GM06990 (cell line): ENCODE data around the gene THPO.

ENCODE experiments used
- DNase-seq: peaks from one replicate; pipeline ENCODE4 v3.0.0-alpha.2; 2011; ENCODE audit not compliant: insufficient read length; ENCODE audit errors: extremely low read depth
- H3K27me3 ChIP-seq: replicated peaks from 2 replicates; pipeline ENCODE4 v1.6.0; 2011; ENCODE audit warnings: low read length; ENCODE audit not compliant: control insufficient read depth, insufficient read depth
- H3K36me3 ChIP-seq: 2 replicates; pipeline ENCODE4 v1.5.1; 2011; ENCODE audit warnings: low read length; ENCODE audit not compliant: control insufficient read depth, insufficient read depth
- H3K4me3 ChIP-seq: replicated peaks from 2 replicates; pipeline ENCODE4 v1.5.1; 2011; ENCODE audit warnings: low read depth, mild to moderate bottlenecking, control low read depth, low read length
- TF ChIP-seq, protein P1 (sequence below): IDR thresholded peaks from 2 replicates; pipeline ENCODE4 v1.5.1; 2011; ENCODE audit warnings: low read length, control low read depth, mild to moderate bottlenecking, inconsistent platforms; ENCODE audit not compliant: insufficient read depth, poor library complexity, severe bottlenecking

THPO gene

DNA sequence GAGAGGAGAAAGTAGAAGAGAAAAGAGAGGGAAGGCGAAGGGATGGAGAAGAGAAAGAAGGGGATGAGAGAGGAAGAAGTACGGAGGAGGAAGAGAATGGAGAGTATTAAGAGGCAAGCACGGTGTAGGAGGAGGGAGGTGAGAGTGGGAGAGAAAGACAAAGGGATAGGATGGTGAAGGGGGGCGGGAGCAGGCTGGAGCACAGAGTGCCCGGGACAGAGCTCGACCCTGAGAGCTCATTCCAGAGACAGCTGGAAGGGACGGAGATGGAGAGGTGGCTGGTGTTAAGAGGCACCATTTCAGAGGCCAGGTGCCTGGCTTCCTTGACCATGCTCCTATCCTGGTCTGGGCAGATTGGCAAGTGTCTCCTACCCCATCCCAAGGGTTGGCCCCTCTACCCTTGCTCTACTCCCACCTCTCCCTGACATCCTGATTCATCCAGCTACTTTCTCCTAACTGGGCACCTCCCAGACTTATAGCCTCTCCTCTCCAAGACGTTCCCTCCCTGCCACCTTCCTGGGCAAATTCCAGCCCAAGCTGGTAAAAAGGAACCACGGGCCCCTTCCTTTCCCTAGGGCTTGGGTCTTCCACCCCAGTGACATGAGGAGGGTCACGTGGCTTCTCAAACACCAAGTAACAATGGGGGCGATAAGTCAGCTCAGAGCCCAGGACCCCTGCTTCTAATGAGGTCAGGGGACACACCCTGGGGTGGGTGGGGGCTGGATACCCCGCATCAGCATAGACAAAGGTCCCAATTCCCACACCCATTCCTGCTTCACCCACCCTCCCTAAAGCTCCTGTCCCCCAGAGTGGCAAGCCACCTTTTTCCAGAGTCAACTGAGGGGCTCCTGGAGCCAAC is 17.7 kb downstream of the THPO start:
- Histone ChIP-seq H3K36me3 (no peaks in the 10 kb centered on the region; the same call in 1 of the 2 replicates), H3K27me3 (no peaks in the 10 kb centered on the region; the same call in 1 of the 2 replicates), H3K4me3 (no peak overlapping the region)
- DNase-seq, result no peak
- TF ChIP-seq, protein P1, sequence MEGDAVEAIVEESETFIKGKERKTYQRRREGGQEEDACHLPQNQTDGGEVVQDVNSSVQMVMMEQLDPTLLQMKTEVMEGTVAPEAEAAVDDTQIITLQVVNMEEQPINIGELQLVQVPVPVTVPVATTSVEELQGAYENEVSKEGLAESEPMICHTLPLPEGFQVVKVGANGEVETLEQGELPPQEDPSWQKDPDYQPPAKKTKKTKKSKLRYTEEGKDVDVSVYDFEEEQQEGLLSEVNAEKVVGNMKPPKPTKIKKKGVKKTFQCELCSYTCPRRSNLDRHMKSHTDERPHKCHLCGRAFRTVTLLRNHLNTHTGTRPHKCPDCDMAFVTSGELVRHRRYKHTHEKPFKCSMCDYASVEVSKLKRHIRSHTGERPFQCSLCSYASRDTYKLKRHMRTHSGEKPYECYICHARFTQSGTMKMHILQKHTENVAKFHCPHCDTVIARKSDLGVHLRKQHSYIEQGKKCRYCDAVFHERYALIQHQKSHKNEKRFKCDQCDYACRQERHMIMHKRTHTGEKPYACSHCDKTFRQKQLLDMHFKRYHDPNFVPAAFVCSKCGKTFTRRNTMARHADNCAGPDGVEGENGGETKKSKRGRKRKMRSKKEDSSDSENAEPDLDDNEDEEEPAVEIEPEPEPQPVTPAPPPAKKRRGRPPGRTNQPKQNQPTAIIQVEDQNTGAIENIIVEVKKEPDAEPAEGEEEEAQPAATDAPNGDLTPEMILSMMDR, result no peak

DNA sequence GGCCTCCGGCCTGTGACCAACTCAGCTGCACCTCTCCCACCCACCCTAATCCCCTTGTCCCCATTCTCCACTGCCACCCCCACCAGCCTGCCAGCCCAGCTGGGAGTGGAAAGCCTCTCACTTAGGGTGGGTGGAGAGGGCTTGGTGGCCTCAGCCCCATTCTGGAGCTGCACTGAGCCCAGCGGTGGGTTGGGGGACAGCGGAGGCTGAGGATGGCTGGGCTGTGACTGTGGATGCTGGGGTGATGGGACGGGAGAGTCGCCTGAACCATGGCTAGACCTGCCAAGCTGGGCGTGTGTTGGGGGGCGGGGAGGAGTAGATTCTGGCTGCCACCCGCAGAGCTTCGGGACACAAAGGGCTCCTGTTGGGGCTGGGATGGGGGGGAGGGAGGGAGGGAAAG is 18.4 kb downstream of the THPO start:
- no peak overlapping the region for H3K4me3 ChIP-seq
- no peak for DNase-seq
- no peaks in the 10 kb centered on the region; the same call in 1 of the 2 replicates for H3K27me3 ChIP-seq
- no peaks in the 10 kb centered on the region for H3K36me3 ChIP-seq
- TF ChIP-seq, protein P1, result no peak

DNA sequence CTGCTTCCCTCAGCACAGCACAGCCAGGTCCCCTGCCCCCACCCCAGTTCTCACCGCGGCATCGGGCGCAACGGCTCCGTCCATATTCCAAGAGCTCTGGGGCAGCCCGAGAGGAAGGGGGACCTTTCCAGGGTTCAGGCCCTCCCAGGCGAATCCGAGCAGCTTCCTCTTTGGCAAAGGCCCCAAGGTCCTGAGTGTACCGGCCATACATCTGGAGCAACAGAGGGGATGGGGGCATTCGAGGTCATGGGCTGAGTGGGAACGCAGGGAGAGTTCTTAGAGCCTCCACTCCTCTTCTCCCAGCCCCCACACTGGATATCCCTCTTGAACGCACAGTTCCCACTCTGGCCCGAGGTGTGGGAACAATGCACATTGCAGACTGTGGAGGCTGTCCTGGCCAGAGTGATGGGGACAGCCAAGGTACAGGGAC is 19.1 kb downstream of the THPO start:
- TF ChIP-seq, protein P1, result no peak
- H3K4me3 ChIP-seq, result no peak overlapping the region
- no peaks in the 10 kb centered on the region for H3K36me3 ChIP-seq
- DNase-seq, result no peak
- H3K27me3 ChIP-seq, result no peaks in the 10 kb centered on the region; the same call in 1 of the 2 replicates

DNA sequence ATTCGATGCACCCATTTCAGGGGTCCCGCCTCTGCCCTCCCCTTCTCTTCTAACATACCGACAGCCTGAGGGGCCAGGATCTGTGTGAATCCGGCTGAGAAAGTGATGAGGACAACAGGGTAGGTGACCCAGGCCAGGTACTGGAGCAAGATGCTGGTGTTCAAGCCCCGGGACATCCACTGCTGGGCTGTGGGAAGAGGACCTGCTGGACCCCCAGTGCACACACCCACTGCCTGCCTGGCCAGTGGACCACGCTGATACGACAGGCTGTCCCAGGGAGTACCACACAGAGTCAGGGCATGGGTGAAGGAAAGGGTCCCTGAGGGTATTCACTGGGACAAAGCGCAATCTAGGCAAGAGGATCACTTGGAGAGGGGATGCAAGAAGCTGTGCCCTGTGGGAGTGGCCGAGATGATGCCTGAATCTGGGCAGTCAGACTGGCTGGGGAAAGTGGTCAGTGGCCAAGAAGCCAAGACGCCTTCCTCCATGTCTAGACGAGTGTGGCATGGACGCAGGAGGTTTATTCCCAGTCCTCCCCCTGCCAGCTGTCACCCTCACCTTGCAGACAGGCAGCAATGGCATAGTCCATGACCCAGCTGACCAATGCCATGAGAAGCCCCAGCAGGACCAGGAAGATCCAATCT is 19.8 kb downstream of the THPO start:
- Histone ChIP-seq H3K36me3 (no peaks in the 10 kb centered on the region), H3K27me3 (no peaks in the 10 kb centered on the region; the same call in 1 of the 2 replicates), H3K4me3 (no peak overlapping the region)
- TF ChIP-seq, protein P1, result no peak
- DNase-seq, result no peak

- no peak for DNase-seq
- TF ChIP-seq, protein P1, result no peak
- Histone ChIP-seq H3K4me3 (no peak overlapping the region), H3K27me3 (no peaks in the 10 kb centered on the region; the same call in 1 of the 2 replicates), H3K36me3 (no peaks in the 10 kb centered on the region)
These were observed 20.5 kb downstream of the THPO start for GRCh38 chr3:184357248-184358123.
